Measurements from ENCODE around the gene SMARCD2.
"Not testable (repeated sequence)": the region's sequence is repeated elsewhere in the genome, so short reads cannot be mapped to it uniquely, and the experiment has no call there.

GRCh38 chr17:63873577-63873976 is 31.1 kb upstream of the SMARCD2 start, which contains the start of gene CSH2:
- not testable (repeated sequence) for TF ChIP-seq EZH2 (IDR thresholded peaks at IDR 0.05; ENCODE audit: low read depth); CTCF (conservative IDR thresholded peaks at IDR 0.05)
